Loucy (cell line): ENCODE data around the gene COL23A1.

Experiments
- H2AFZ ChIP-seq: fragments of 200-600 bp; sonication (generic); 2 replicates; pipeline ENCODE4 v1.6.0; 2016; ENCODE audit warnings: antibody characterized with exemption, mild to moderate bottlenecking, low read length, moderate library complexity
- H3F3A ChIP-seq: fragments of 200-600 bp; 2 replicates; pipeline ENCODE4 v1.6.0; 2016; ENCODE audit warnings: antibody characterized with exemption, low read depth, mild to moderate bottlenecking
- H3K27me3 ChIP-seq: fragments of 200-600 bp; sonication (generic); 2 replicates; pipeline ENCODE4 v1.6.1; 2014; ENCODE audit warnings: low read length, mild to moderate bottlenecking; ENCODE audit not compliant: insufficient read depth, poor library complexity, severe bottlenecking
- H3K36me3 ChIP-seq: fragments of 200-600 bp; sonication (generic); 2 replicates; pipeline ENCODE4 v1.6.1; 2016; ENCODE audit warnings: low read length; ENCODE audit not compliant: insufficient read depth
- H3K4me1 ChIP-seq: fragments of 200-600 bp; sonication (generic); 2 replicates; pipeline ENCODE4 v1.5.1; 2014; ENCODE audit warnings: low read length, mild to moderate bottlenecking; ENCODE audit not compliant: insufficient read depth, poor library complexity, severe bottlenecking
- H3K4me2 ChIP-seq: fragments of 200-600 bp; sonication (generic); 2 replicates; pipeline ENCODE4 v1.6.0; 2014; ENCODE audit warnings: antibody characterized with exemption, low read length, low read depth, mild to moderate bottlenecking; ENCODE audit not compliant: poor library complexity, severe bottlenecking
- H3K4me3 ChIP-seq: fragments of 200-600 bp; sonication (generic); 2 replicates; pipeline ENCODE4 v1.5.1; 2014; ENCODE audit warnings: low read length, mild to moderate bottlenecking, mixed read lengths; ENCODE audit not compliant: poor library complexity, severe bottlenecking
- H3K79me2 ChIP-seq: fragments of 200-600 bp; sonication (generic); 2 replicates; pipeline ENCODE4 v1.6.1; 2014; ENCODE audit warnings: low read length; ENCODE audit not compliant: insufficient read depth
- H3K9ac ChIP-seq: fragments of 200-600 bp; sonication (generic); 2 replicates; pipeline ENCODE4 v1.6.0; 2014; ENCODE audit warnings: mild to moderate bottlenecking, low read depth, low read length, moderate library complexity; ENCODE audit not compliant: poor library complexity, severe bottlenecking
- H3K9me2 ChIP-seq: fragments of 200-600 bp; sonication (generic); replicated peaks from 2 replicates; pipeline ENCODE4 v1.6.1; 2016; ENCODE audit warnings: low read depth, low read length, mixed read lengths
- H3K9me3 ChIP-seq: fragments of 200-600 bp; sonication (generic); 2 replicates; pipeline ENCODE4 v1.6.1; 2014; ENCODE audit warnings: mild to moderate bottlenecking, antibody characterized with exemption, low read length, low read depth; ENCODE audit not compliant: insufficient read depth
- H4K20me1 ChIP-seq: fragments of 200-600 bp; sonication (generic); 2 replicates; pipeline ENCODE4 v1.6.0; 2014; ENCODE audit warnings: antibody characterized with exemption, low read length, mild to moderate bottlenecking; ENCODE audit not compliant: insufficient read depth, poor library complexity, severe bottlenecking
- CTCF ChIP-seq: fragments of 200-600 bp; sonication (generic); conservative IDR thresholded peaks from 2 replicates; pipeline ENCODE4 v1.5.1; 2014; ENCODE audit warnings: mild to moderate bottlenecking, antibody characterized with exemption, low read length
- EZH2phosphoT487 ChIP-seq: fragments of 200-600 bp; IDR thresholded peaks from 2 replicates; pipeline ENCODE4 v1.6.1; 2018; ENCODE audit warnings: antibody characterized with exemption, mild to moderate bottlenecking, moderate library complexity, borderline replicate concordance

COL23A1 gene

GRCh38 chr5:178474562-178475184 lies 115.5 kb downstream of the COL23A1 start:
- Histone ChIP-seq H3K36me3 (no peaks in the 10 kb centered on the region), H3K4me3 (no peak overlapping the region), H3K4me1 (no peaks in the 10 kb centered on the region), H3K27me3 (no peaks in the 10 kb centered on the region), H3K79me2 (no peaks in the 10 kb centered on the region), H3F3A (no peaks in the 10 kb centered on the region), H3K4me2 (no peak overlapping the region), H3K9me3 (no peaks in the 10 kb centered on the region), H4K20me1 (no peaks in the 10 kb centered on the region), H3K9me2 (no peaks in the 10 kb centered on the region), H3K9ac (no peak overlapping the region), H2AFZ (no peak overlapping the region)
- TF ChIP-seq CTCF (no peak), EZH2phosphoT487 (no peak)

- TF ChIP-seq EZH2phosphoT487: no peak
- TF ChIP-seq CTCF: no peak
- H3K4me2 ChIP-seq: no peak overlapping the region
These were observed 116.3 kb downstream of the COL23A1 start for GRCh38 chr5:178473854-178474253.

GRCh38 chr5:178472138-178472537 lies 118.1 kb downstream of the COL23A1 start:
- Histone ChIP-seq H3K4me1 (no peaks in the 10 kb centered on the region), H3K9me2 (no peaks in the 10 kb centered on the region), H3K36me3 (no peaks in the 10 kb centered on the region), H3K9me3 (no peaks in the 10 kb centered on the region), H2AFZ (no peak overlapping the region), H3K9ac (no peak overlapping the region), H3F3A (no peaks in the 10 kb centered on the region), H3K4me3 (no peak overlapping the region), H4K20me1 (no peaks in the 10 kb centered on the region), H3K79me2 (no peaks in the 10 kb centered on the region), H3K4me2 (no peak overlapping the region), H3K27me3 (no peaks in the 10 kb centered on the region)
- TF ChIP-seq CTCF: no peak
- no peak for TF ChIP-seq EZH2phosphoT487

More at GRCh38 chr5:178473854-178474253, 116.3 kb downstream of the COL23A1 start:
- H3K9ac ChIP-seq: no peak overlapping the region
- no peak overlapping the region for H2AFZ ChIP-seq
- H3K36me3 ChIP-seq: no peaks in the 10 kb centered on the region
- no peak overlapping the region for H3K4me3 ChIP-seq
- H3K4me1 ChIP-seq: no peaks in the 10 kb centered on the region
- no peaks in the 10 kb centered on the region for H3K9me3 ChIP-seq
- H3K27me3 ChIP-seq: no peaks in the 10 kb centered on the region
- H3K79me2 ChIP-seq: no peaks in the 10 kb centered on the region
- H4K20me1 ChIP-seq: no peaks in the 10 kb centered on the region
- no peaks in the 10 kb centered on the region for H3F3A ChIP-seq
- H3K9me2 ChIP-seq: no peaks in the 10 kb centered on the region
